Measurements from ENCODE around the gene HDAC8.

HDAC8 gene

GRCh38 chrX:72395237-72395636 is 177.4 kb downstream of the HDAC8 start:
- Histone ChIP-seq H3K27me3 (ENCODE audit: control insufficient read depth in 3 of 3, insufficient read depth in 3 of 3, low read depth in 1 of 3, low read length in 3 of 3) (no peaks in the 10 kb centered on the region), H3K27ac (replicated peaks; ENCODE audit: low read length) (no peak overlapping the region), H3K4ac (ENCODE audit: low read length) (no peak overlapping the region), H2BK5ac (ENCODE audit: low read length) (no peak overlapping the region), H4K91ac (ENCODE audit: low read depth, low read length, poor library complexity) (no peak overlapping the region), H3K4me3 (ENCODE audit: low read length in 2 of 2) (no peak overlapping the region), H3K4me1 (ENCODE audit: control insufficient read depth in 2 of 2, insufficient read depth in 1 of 2, low read depth in 1 of 2, low read length in 2 of 2) (peaks cover 6 to 17% of the 10 kb centered on the region in 2 donors), H3K18ac (ENCODE audit: low read length) (no peak overlapping the region), H3K9me3 (replicated peaks in 1 of 2; ENCODE audit: control insufficient read depth in 2 of 2, insufficient read depth in 1 of 2, low read depth in 1 of 2, low read length in 2 of 2) (no peaks in the 10 kb centered on the region), H3K9ac (ENCODE audit: low read depth, low read length, poor library complexity) (no peak overlapping the region), H4K8ac (ENCODE audit: low read depth, low read length) (no peak overlapping the region), H2BK15ac (ENCODE audit: low read length) (no peak overlapping the region), H3K23ac (ENCODE audit: low read depth, low read length, poor library complexity) (no peak overlapping the region), H2BK12ac (ENCODE audit: low read length) (no peak overlapping the region), H3K14ac (ENCODE audit: low read length) (no peak overlapping the region), H2BK120ac (ENCODE audit: low read depth, low read length) (no peak overlapping the region), H2AFZ (ENCODE audit: low read length) (peak overlapping the region; percentile 15), H3K4me2 (ENCODE audit: insufficient read depth, low read length, poor library complexity, severe bottlenecking) (no peak overlapping the region), H3K36me3 (replicated peaks in 1 of 2; ENCODE audit: control insufficient read depth in 2 of 2, insufficient read depth in 2 of 2, low read length in 2 of 2) (no peaks in the 10 kb centered on the region), H2AK5ac (ENCODE audit: low read depth, low read length) (no peak overlapping the region), H3K79me1 (ENCODE audit: low read depth, low read length) (no peaks in the 10 kb centered on the region)
- no CpG with 5 or more reads among the region's 1 CpG for whole genome bisulfite sequencing, 2 donors (ENCODE audit: extremely low coverage in 2 of 2, insufficient read length in 2 of 2, insufficient replicate concordance in 1 of 2)
- no peak for DNase-seq (ENCODE audit: low spot score)

GRCh38 chrX:72394518-72395170 is 178.0 kb downstream of the HDAC8 start:
- Histone ChIP-seq H3K14ac (ENCODE audit: low read length) (no peak overlapping the region), H3K4me1 (ENCODE audit: control insufficient read depth in 2 of 2, insufficient read depth in 1 of 2, low read depth in 1 of 2, low read length in 2 of 2) (peaks cover 6 to 17% of the 10 kb centered on the region in 2 donors), H2AK5ac (ENCODE audit: low read depth, low read length) (no peak overlapping the region), H3K18ac (ENCODE audit: low read length) (no peak overlapping the region), H4K91ac (ENCODE audit: low read depth, low read length, poor library complexity) (no peak overlapping the region), H3K79me1 (ENCODE audit: low read depth, low read length) (no peaks in the 10 kb centered on the region), H2BK12ac (ENCODE audit: low read length) (no peak overlapping the region), H2BK120ac (ENCODE audit: low read depth, low read length) (no peak overlapping the region), H3K9me3 (replicated peaks in 1 of 2; ENCODE audit: control insufficient read depth in 2 of 2, insufficient read depth in 1 of 2, low read depth in 1 of 2, low read length in 2 of 2) (no peaks in the 10 kb centered on the region), H3K36me3 (replicated peaks in 1 of 2; ENCODE audit: control insufficient read depth in 2 of 2, insufficient read depth in 2 of 2, low read length in 2 of 2) (no peaks in the 10 kb centered on the region), H3K23ac (ENCODE audit: low read depth, low read length, poor library complexity) (no peak overlapping the region), H2AFZ (ENCODE audit: low read length) (no peak overlapping the region), H2BK15ac (ENCODE audit: low read length) (no peak overlapping the region), H4K8ac (ENCODE audit: low read depth, low read length) (no peak overlapping the region), H3K27ac (replicated peaks; ENCODE audit: low read length) (no peak overlapping the region), H3K4me3 (ENCODE audit: low read length in 2 of 2) (no peak overlapping the region), H3K27me3 (ENCODE audit: control insufficient read depth in 3 of 3, insufficient read depth in 3 of 3, low read depth in 1 of 3, low read length in 3 of 3) (no peaks in the 10 kb centered on the region), H2BK5ac (ENCODE audit: low read length) (no peak overlapping the region), H3K4ac (ENCODE audit: low read length) (no peak overlapping the region), H3K4me2 (ENCODE audit: insufficient read depth, low read length, poor library complexity, severe bottlenecking) (no peak overlapping the region), H3K9ac (ENCODE audit: low read depth, low read length, poor library complexity) (no peak overlapping the region)
- WGBS, 2 donors (ENCODE audit: extremely low coverage in 2 of 2, insufficient read length in 2 of 2, insufficient replicate concordance in 1 of 2) = no CpG with 5 or more reads among the region's 8 CpGs
- no peak for DNase-seq (ENCODE audit: low spot score)

- Histone ChIP-seq H3K4me2 (ENCODE audit: insufficient read depth, low read length, poor library complexity, severe bottlenecking) (no peak overlapping the region), H3K4me3 (ENCODE audit: low read length in 2 of 2) (no peak overlapping the region), H3K4ac (ENCODE audit: low read length) (no peak overlapping the region), H3K27ac (replicated peaks; ENCODE audit: low read length) (no peak overlapping the region), H4K91ac (ENCODE audit: low read depth, low read length, poor library complexity) (no peak overlapping the region), H3K36me3 (replicated peaks in 1 of 2; ENCODE audit: control insufficient read depth in 2 of 2, insufficient read depth in 2 of 2, low read length in 2 of 2) (no peaks in the 10 kb centered on the region), H2BK12ac (ENCODE audit: low read length) (no peak overlapping the region), H2BK120ac (ENCODE audit: low read depth, low read length) (no peak overlapping the region), H2AK5ac (ENCODE audit: low read depth, low read length) (no peak overlapping the region), H3K9me3 (replicated peaks in 1 of 2; ENCODE audit: control insufficient read depth in 2 of 2, insufficient read depth in 1 of 2, low read depth in 1 of 2, low read length in 2 of 2) (no peaks in the 10 kb centered on the region), H3K23ac (ENCODE audit: low read depth, low read length, poor library complexity) (no peak overlapping the region), H3K9ac (ENCODE audit: low read depth, low read length, poor library complexity) (no peak overlapping the region), H4K8ac (ENCODE audit: low read depth, low read length) (no peak overlapping the region), H3K18ac (ENCODE audit: low read length) (no peak overlapping the region), H2BK5ac (ENCODE audit: low read length) (no peak overlapping the region), H2BK15ac (ENCODE audit: low read length) (no peak overlapping the region), H3K14ac (ENCODE audit: low read length) (no peak overlapping the region), H3K4me1 (ENCODE audit: control insufficient read depth in 2 of 2, insufficient read depth in 1 of 2, low read depth in 1 of 2, low read length in 2 of 2) (peaks cover 6 to 17% of the 10 kb centered on the region in 2 donors), H3K27me3 (ENCODE audit: control insufficient read depth in 3 of 3, insufficient read depth in 3 of 3, low read depth in 1 of 3, low read length in 3 of 3) (no peaks in the 10 kb centered on the region), H2AFZ (ENCODE audit: low read length) (no peak overlapping the region), H3K79me1 (ENCODE audit: low read depth, low read length) (no peaks in the 10 kb centered on the region)
- DNase-seq (ENCODE audit: low spot score) = no peak
- no CpG with 5 or more reads among the region's 8 CpGs for WGBS, 2 donors (ENCODE audit: extremely low coverage in 2 of 2, insufficient read length in 2 of 2, insufficient replicate concordance in 1 of 2)
These were observed 178.7 kb downstream of the HDAC8 start for GRCh38 chrX:72393836-72394517.
